ENCODE measurements around the gene BNC2.

DNA sequence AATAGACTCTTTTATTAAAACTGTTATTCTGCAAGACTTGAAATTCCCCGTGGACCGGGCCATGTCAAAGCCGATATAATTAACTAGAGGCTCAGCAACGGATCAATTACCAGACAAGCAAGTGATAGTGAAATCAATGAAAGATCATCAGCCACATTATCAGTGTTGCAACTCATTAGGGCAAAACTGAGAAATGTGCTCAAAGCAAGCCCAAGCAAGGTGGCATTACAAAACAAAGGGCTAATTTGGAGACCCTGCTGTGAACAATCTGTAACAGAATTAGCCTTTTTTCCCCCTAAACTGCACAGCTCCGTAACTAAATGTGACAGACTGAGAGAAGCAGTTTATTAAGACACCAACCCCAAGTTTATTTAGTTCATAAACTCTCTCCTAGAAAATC lies 140.3 kb downstream of the BNC2 start:
- TF ChIP-seq, protein P1, sequence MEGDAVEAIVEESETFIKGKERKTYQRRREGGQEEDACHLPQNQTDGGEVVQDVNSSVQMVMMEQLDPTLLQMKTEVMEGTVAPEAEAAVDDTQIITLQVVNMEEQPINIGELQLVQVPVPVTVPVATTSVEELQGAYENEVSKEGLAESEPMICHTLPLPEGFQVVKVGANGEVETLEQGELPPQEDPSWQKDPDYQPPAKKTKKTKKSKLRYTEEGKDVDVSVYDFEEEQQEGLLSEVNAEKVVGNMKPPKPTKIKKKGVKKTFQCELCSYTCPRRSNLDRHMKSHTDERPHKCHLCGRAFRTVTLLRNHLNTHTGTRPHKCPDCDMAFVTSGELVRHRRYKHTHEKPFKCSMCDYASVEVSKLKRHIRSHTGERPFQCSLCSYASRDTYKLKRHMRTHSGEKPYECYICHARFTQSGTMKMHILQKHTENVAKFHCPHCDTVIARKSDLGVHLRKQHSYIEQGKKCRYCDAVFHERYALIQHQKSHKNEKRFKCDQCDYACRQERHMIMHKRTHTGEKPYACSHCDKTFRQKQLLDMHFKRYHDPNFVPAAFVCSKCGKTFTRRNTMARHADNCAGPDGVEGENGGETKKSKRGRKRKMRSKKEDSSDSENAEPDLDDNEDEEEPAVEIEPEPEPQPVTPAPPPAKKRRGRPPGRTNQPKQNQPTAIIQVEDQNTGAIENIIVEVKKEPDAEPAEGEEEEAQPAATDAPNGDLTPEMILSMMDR (IDR thresholded peaks at IDR 0.05) = no peak
- TF ChIP-seq EZH2 (IDR thresholded peaks at IDR 0.05) = no peak
